Measurements from ENCODE around the gene GAB3. TPM values are rescaled to one million over a fixed set of nuclear protein-coding genes. Genes with fewer than 3 reads are reported as not detected.

Gene GAB3
- total and polyA plus RNA-seq, 2 of the 4 experiments (the other 2 are of a cell fraction), result 2.2 to 3.7 TPM

- H3K9me3 ChIP-seq (ENCODE audit: control insufficient read depth, insufficient read depth, low read length), result no peaks in the 10 kb centered on the region
- ATAC-seq (ENCODE audit: low read depth), result 0 out of 2 replicates have a peak, but pooled peaks have one; percentile 4
- WGBS, 2 experiments (ENCODE audit: extremely low coverage in 2 of 2, insufficient read length in 1 of 2), result no CpG with 5 or more reads among the region's 6 CpGs
- H3K4me1 ChIP-seq (ENCODE audit: control insufficient read depth, insufficient read depth, low read length), result peaks cover 33% of the 10 kb centered on the region
- peak overlapping the region; percentile 67 for H2AK5ac ChIP-seq (ENCODE audit: low read depth, low read length)
- dilution Hi-C loops (cut with HindIII; ENCODE audit: low sequenced_read_pairs, unreplicated experiment) (no loop called here), in situ Hi-C loops (cut with MboI; ENCODE audit: low sequenced_read_pairs) (loop anchor here (25.0 kb wide), 1 partner anchor 143 kb away; the partner anchor contains the start of gene CTAG1A), intact Hi-C loops (cut with micrococcal nuclease) (no loop called here)
- H4K8ac ChIP-seq (ENCODE audit: low read depth in 2 of 2, low read length in 2 of 2), result 0 out of 4 replicates have a peak overlapping the region, but pooled peaks of 1 of the 2 experiments have one; percentile 9
- H3K27me3 ChIP-seq (ENCODE audit: control insufficient read depth, insufficient read depth, low read length), result no peaks in the 10 kb centered on the region
- no peak overlapping the region for H2AFZ ChIP-seq (replicated peaks; ENCODE audit: low read length, poor library complexity)
- H4K20me1 ChIP-seq (ENCODE audit: insufficient read depth, low read length), result no peaks in the 10 kb centered on the region
- POLR2A ChIA-PET (ENCODE audit: unreplicated experiment), result no interaction called here
- H3K79me1 ChIP-seq (ENCODE audit: low read depth in 1 of 2, low read length in 2 of 2), result no peaks in the 10 kb centered on the region; a peak in 1 of 4 replicates
- no peak overlapping the region for H4K91ac ChIP-seq (ENCODE audit: insufficient read depth, low read depth, low read length)
- H4K5ac ChIP-seq (ENCODE audit: low read depth, low read length), result no peak overlapping the region
- H3K9ac ChIP-seq (ENCODE audit: low read depth, low read length), result no peak overlapping the region
- peak overlapping the region; percentile 48; the same call in 1 of the 2 replicates for H3K4ac ChIP-seq (ENCODE audit: low read depth, low read length)
- no peaks in the 10 kb centered on the region for H3K36me3 ChIP-seq (ENCODE audit: control insufficient read depth, insufficient read depth, low read length)
- H3K27ac ChIP-seq (ENCODE audit: insufficient read depth, low read length), result peak overlapping the region; percentile 28; the same call in 1 of the 2 replicates
- no peak for TF ChIP-seq RAD21 (IDR thresholded peaks at IDR 0.05; ENCODE audit: low read length)
- TF ChIP-seq RFX5 (IDR thresholded peaks at IDR 0.05; ENCODE audit: low read depth, low read length), result no peak
- TF ChIP-seq, protein P1, sequence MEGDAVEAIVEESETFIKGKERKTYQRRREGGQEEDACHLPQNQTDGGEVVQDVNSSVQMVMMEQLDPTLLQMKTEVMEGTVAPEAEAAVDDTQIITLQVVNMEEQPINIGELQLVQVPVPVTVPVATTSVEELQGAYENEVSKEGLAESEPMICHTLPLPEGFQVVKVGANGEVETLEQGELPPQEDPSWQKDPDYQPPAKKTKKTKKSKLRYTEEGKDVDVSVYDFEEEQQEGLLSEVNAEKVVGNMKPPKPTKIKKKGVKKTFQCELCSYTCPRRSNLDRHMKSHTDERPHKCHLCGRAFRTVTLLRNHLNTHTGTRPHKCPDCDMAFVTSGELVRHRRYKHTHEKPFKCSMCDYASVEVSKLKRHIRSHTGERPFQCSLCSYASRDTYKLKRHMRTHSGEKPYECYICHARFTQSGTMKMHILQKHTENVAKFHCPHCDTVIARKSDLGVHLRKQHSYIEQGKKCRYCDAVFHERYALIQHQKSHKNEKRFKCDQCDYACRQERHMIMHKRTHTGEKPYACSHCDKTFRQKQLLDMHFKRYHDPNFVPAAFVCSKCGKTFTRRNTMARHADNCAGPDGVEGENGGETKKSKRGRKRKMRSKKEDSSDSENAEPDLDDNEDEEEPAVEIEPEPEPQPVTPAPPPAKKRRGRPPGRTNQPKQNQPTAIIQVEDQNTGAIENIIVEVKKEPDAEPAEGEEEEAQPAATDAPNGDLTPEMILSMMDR (conservative IDR thresholded peaks at IDR 0.05; ENCODE audit: low read depth, low read length), result no peak
- TF ChIP-seq CHD1 (IDR thresholded peaks at IDR 0.05; ENCODE audit: low read depth, low read length), result no peak
- no peak for TF ChIP-seq MAZ (IDR thresholded peaks at IDR 0.05; ENCODE audit: borderline replicate concordance, low read depth, low read length)
- no peak for TF ChIP-seq MXI1 (IDR thresholded peaks at IDR 0.05; ENCODE audit: borderline replicate concordance, low read depth, low read length)
- H2AK9ac ChIP-seq (replicated peaks; ENCODE audit: low read depth, low read length, poor library complexity), result no peak overlapping the region
- peak overlapping the region; percentile 39; the same call in 1 of the 2 replicates for H3K4me2 ChIP-seq (ENCODE audit: low read depth, low read length)
- BruUV-seq (replicated peaks), result no TSS peak
- no peak overlapping the region for H3K56ac ChIP-seq (ENCODE audit: extremely low read depth, insufficient read depth, low read length)
- H3K14ac ChIP-seq (replicated peaks; ENCODE audit: low read depth, low read length), result no peak overlapping the region
- H2BK120ac ChIP-seq (ENCODE audit: low read depth, low read length), result peak overlapping the region; percentile 14; the same call in 1 of the 2 replicates
- H2BK15ac ChIP-seq (ENCODE audit: low read depth, low read length), result peak overlapping the region; percentile 29; the same call in 1 of the 3 replicates
- no peak overlapping the region for H3K4me3 ChIP-seq (ENCODE audit: insufficient read depth, low read depth, low read length)
- H2BK5ac ChIP-seq (ENCODE audit: low read depth, low read length, poor library complexity, severe bottlenecking), result peak overlapping the region; percentile 49
- H3K9me1 ChIP-seq (ENCODE audit: insufficient read depth, low read length), result peaks cover 15% of the 10 kb centered on the region; the same call in 1 of the 2 replicates
- DNase-seq, result peak; percentile 77
- CTCF ChIA-PET, result interaction anchor here (1.2 kb wide), 1 partner anchor 18 kb away, joined by 4 read pairs; no protein-coding TSS in a partner anchor
- peak overlapping the region; percentile 78 for H2BK20ac ChIP-seq (ENCODE audit: low read depth, low read length)
- H3K18ac ChIP-seq (ENCODE audit: low read depth, low read length), result peak overlapping the region; percentile 17
- H3K23ac ChIP-seq (ENCODE audit: low read depth, low read length), result no peak overlapping the region
Measured at GRCh38 chrX:154730253-154730891, 20.5 kb downstream of the GAB3 start.
